GM20431 (cell line): ENCODE data around the gene CLSTN1.
"Not testable (repeated sequence)": the region's sequence is repeated elsewhere in the genome, so short reads cannot be mapped to it uniquely, and the experiment has no call there.

ENCODE experiments used
- in situ Hi-C: fragments of 300-500 bp; cut with MseI, MboI; formaldehyde crosslinking; loops from one replicate; pipeline ENCODE4 v1.15.0; 2020; ENCODE audit warnings: low sequenced_read_pairs; ENCODE audit not compliant: unreplicated experiment

Gene CLSTN1

GRCh38 chr1:9723068-9723805 lies 100.5 kb downstream of the CLSTN1 start:
- in situ Hi-C loops = no loop called here

- in situ Hi-C loops = no loop called here
Observed at GRCh38 chr1:9722378-9722749, 101.4 kb downstream of the CLSTN1 start.

- in situ Hi-C loops = no loop called here
Observed at GRCh38 chr1:9721606-9722377, 102.0 kb downstream of the CLSTN1 start.

- in situ Hi-C loops = no loop called here
Observed at GRCh38 chr1:9720785-9721605, 102.8 kb downstream of the CLSTN1 start.

- in situ Hi-C loops = no loop called here
Observed at GRCh38 chr1:9719978-9720722, 103.6 kb downstream of the CLSTN1 start.

- in situ Hi-C loops = no loop called here
Observed at GRCh38 chr1:9718006-9718680, 105.6 kb downstream of the CLSTN1 start.

- in situ Hi-C loops = no loop called here
Observed at GRCh38 chr1:9717193-9718005, 106.4 kb downstream of the CLSTN1 start.

- in situ Hi-C loops = no loop called here
Observed at GRCh38 chr1:9716404-9717192, 107.2 kb downstream of the CLSTN1 start.

GRCh38 chr1:9715536-9716226 lies 108.1 kb downstream of the CLSTN1 start:
- in situ Hi-C loops = no loop called here

- in situ Hi-C loops = no loop called here
Observed at GRCh38 chr1:9714257-9714718, 109.5 kb downstream of the CLSTN1 start.

GRCh38 chr1:9712767-9713166 lies 111.0 kb downstream of the CLSTN1 start:
- in situ Hi-C loops = not testable (repeated sequence)

GRCh38 chr1:9711466-9712020 lies 112.2 kb downstream of the CLSTN1 start:
- in situ Hi-C loops = no loop called here

GRCh38 chr1:9710037-9710436 lies 113.7 kb downstream of the CLSTN1 start:
- in situ Hi-C loops = no loop called here

GRCh38 chr1:9706178-9706577 lies 117.6 kb downstream of the CLSTN1 start:
- in situ Hi-C loops = no loop called here

- in situ Hi-C loops = no loop called here
Observed at GRCh38 chr1:9705337-9706093, 118.2 kb downstream of the CLSTN1 start.

GRCh38 chr1:9703681-9704080 lies 120.1 kb downstream of the CLSTN1 start:
- in situ Hi-C loops = no loop called here
